HCT116 (cell line): ENCODE results near the gene MDFIC2. TPM values are rescaled to one million over a fixed set of nuclear protein-coding genes. Genes with fewer than 3 reads are reported as not detected.

Experiments used
- ATAC-seq: fragments of 200-7000 bp; cut with Tn5 transposase; 2 replicates; pipeline ENCODE4 v1.9.1; 2020; ENCODE audit warnings: mild to moderate bottlenecking, moderate library complexity
- BruUV-seq: library from RNA; stranded (reverse); fragments of 400-500 nt; replicated peaks from 2 replicates; lab custom pipeline; 2021; lab: Mats Ljungman, UMichigan
- CTCF ChIA-PET: fragments of 300-600 bp; sonication (Branson Sonifier 250); formaldehyde crosslinking; loops from one replicate; lab custom pipeline; 2021; ENCODE audit warnings: antibody characterized with exemption; lab: Charles Lee
- POLR2A ChIA-PET: fragments of 300-600, 350-600 bp; sonication (Branson Sonifier 250); formaldehyde crosslinking; loops from one replicate; lab custom pipeline; 2021; ENCODE audit warnings: antibody characterized with exemption; lab: Charles Lee
- RAD21 ChIA-PET, 2 experiments: fragments of 300-600 bp; sonication (Branson Sonifier 250); formaldehyde crosslinking; loops; one replicate each; lab custom pipeline; 2023; ENCODE audit warnings: low total read pairs in 2 of 2; ENCODE audit not compliant: uncharacterized antibody in 2 of 2, unreplicated experiment in 2 of 2, low non-redundant PET in 1 of 2; lab: Charles Lee
- DNase-seq: peaks from one replicate; pipeline ENCODE4 v3.0.0-alpha.2; 2010; ENCODE audit warnings: low read depth, low spot score
- H2AFZ ChIP-seq: fragments of 200-600 bp; shearing (Covaris generic), sonication (generic); 2 replicates; pipeline ENCODE4 v1.6.1; 2017; ENCODE audit warnings: low read depth, mixed run types, mixed read lengths, antibody characterized with exemption, low read length; ENCODE audit not compliant: poor library complexity, severe bottlenecking
- H3K27ac ChIP-seq: 2 replicates; pipeline ENCODE4 v1.5.1; 2012; ENCODE audit warnings: low read depth, low read length
- H3K27me3 ChIP-seq: fragments of 200-600 bp; sonication (generic); 2 replicates; pipeline ENCODE4 v1.6.1; 2016; ENCODE audit warnings: mixed run types, low read length, mixed read lengths; ENCODE audit not compliant: insufficient read depth
- H3K36me3 ChIP-seq, 2 experiments: fragments of 200-500 bp in 1 of 2; fragments of 200-600 bp in 1 of 2; sonication (Bioruptor generic) in 1 of 2; sonication (generic) in 1 of 2; 2 replicates each; pipeline versions ENCODE4 v1.5.1 to v1.6.1; 2014 to 2016; ENCODE audit warnings: low read length in 2 of 2, inconsistent platforms in 1 of 2, mixed read lengths in 1 of 2, mixed run types in 1 of 2; ENCODE audit not compliant: insufficient read depth in 2 of 2, control insufficient read depth in 1 of 2
- H3K4me1 ChIP-seq, 2 experiments: fragments of 200-600 bp in 1 of 2; sonication (generic) in 1 of 2; 2 replicates each; pipeline versions ENCODE4 v1.5.1 to v1.6.1; 2012 to 2017; ENCODE audit warnings: low read length in 2 of 2, inconsistent platforms in 1 of 2, mild to moderate bottlenecking in 1 of 2, mixed read lengths in 1 of 2, mixed run types in 1 of 2, moderate library complexity in 1 of 2; ENCODE audit not compliant: insufficient read depth in 2 of 2, control insufficient read depth in 1 of 2
- H3K4me2 ChIP-seq: fragments of 200-600 bp; sonication (generic); 2 replicates; pipeline ENCODE4 v1.6.1; 2017; ENCODE audit warnings: mixed run types, low read length, mixed read lengths
- H3K4me3 ChIP-seq, 2 experiments: fragments of 200-600 bp in 1 of 2; sonication (generic) in 1 of 2; replicated peaks in 1 of 2; 2 replicates each; pipeline ENCODE4 v1.5.1; 2011 to 2016; ENCODE audit warnings: low read length in 2 of 2, control low read depth in 1 of 2, low read depth in 1 of 2, mild to moderate bottlenecking in 1 of 2, mixed read lengths in 1 of 2, mixed run types in 1 of 2
- H3K79me2 ChIP-seq: fragments of 200-600 bp; sonication (generic); 2 replicates; pipeline ENCODE4 v1.6.1; 2017; ENCODE audit warnings: mild to moderate bottlenecking, mixed run types, low read length, moderate library complexity, mixed read lengths; ENCODE audit not compliant: insufficient read depth
- H3K9ac ChIP-seq: fragments of 200-600 bp; sonication (generic); 2 replicates; pipeline ENCODE4 v1.6.1; 2016; ENCODE audit warnings: low read length, mixed read lengths
- H3K9me2 ChIP-seq: fragments of 200-600 bp; sonication (generic), shearing (Covaris generic); 2 replicates; pipeline ENCODE4 v1.6.1; 2017; ENCODE audit warnings: mixed run types, mild to moderate bottlenecking, moderate library complexity; ENCODE audit not compliant: insufficient read depth
- H3K9me3 ChIP-seq, 2 experiments: fragments of 200-500 bp in 1 of 2; fragments of 200-600 bp in 1 of 2; sonication (Bioruptor generic) in 1 of 2; sonication (generic) in 1 of 2; 2 replicates each; pipeline ENCODE4 v1.6.1; 2014 to 2017; ENCODE audit warnings: low read length in 2 of 2, mixed read lengths in 2 of 2, inconsistent platforms in 1 of 2, low read depth in 1 of 2, mild to moderate bottlenecking in 1 of 2, mixed run types in 1 of 2, moderate library complexity in 1 of 2; ENCODE audit not compliant: control insufficient read depth in 1 of 2, insufficient read depth in 1 of 2
- H4K20me1 ChIP-seq: fragments of 200-600 bp; sonication (generic), shearing (Covaris generic); 2 replicates; pipeline ENCODE4 v1.6.1; 2017; ENCODE audit warnings: mixed run types, mild to moderate bottlenecking, moderate library complexity; ENCODE audit not compliant: insufficient read depth
- ATF3 ChIP-seq: IDR thresholded peaks from 2 replicates; pipeline ENCODE4 v1.6.1; 2012
- CBX3 ChIP-seq: IDR thresholded peaks from 2 replicates; pipeline ENCODE4 v1.6.1; 2012; ENCODE audit warnings: low read depth
- CTCF ChIP-seq, 3 experiments: fragments of 200-600 bp in 1 of 3; sonication (generic) in 1 of 3; IDR thresholded peaks in 2 of 3; conservative IDR thresholded peaks in 1 of 3; 2 replicates each; pipeline ENCODE4 v1.5.1; 2012 to 2017; ENCODE audit warnings: low read depth in 2 of 3, low read length in 2 of 3, antibody characterized with exemption in 1 of 3, borderline replicate concordance in 1 of 3, control low read depth in 1 of 3, mild to moderate bottlenecking in 1 of 3, mixed read lengths in 1 of 3, mixed run types in 1 of 3, moderate library complexity in 1 of 3; ENCODE audit not compliant: insufficient read depth in 1 of 3
- EGR1 ChIP-seq: IDR thresholded peaks from 2 replicates; pipeline ENCODE4 v1.6.1; 2012; ENCODE audit warnings: low read depth
- EZH2 ChIP-seq: fragments of 200-600 bp; sonication (generic); IDR thresholded peaks from 2 replicates; pipeline ENCODE4 v1.6.1; 2017; ENCODE audit warnings: antibody characterized with exemption, mixed run types
- EZH2phosphoT487 ChIP-seq: fragments of 200-600 bp; IDR thresholded peaks from 2 replicates; pipeline ENCODE4 v1.6.1; 2018; ENCODE audit warnings: antibody characterized with exemption, borderline replicate concordance
- FOSL1 ChIP-seq: IDR thresholded peaks from 2 replicates; pipeline ENCODE4 v1.6.1; 2012; ENCODE audit warnings: low read depth
- JUND ChIP-seq: IDR thresholded peaks from 2 replicates; pipeline ENCODE4 v1.6.1; 2012
- MAX ChIP-seq: IDR thresholded peaks from 2 replicates; pipeline ENCODE4 v1.6.1; 2012
- POLR2A ChIP-seq: IDR thresholded peaks from 2 replicates; pipeline ENCODE4 v1.7.0; 2011; ENCODE audit warnings: borderline replicate concordance; ENCODE audit not compliant: insufficient read depth, insufficient read length; ENCODE audit errors: extremely low read depth
- SIN3A ChIP-seq: IDR thresholded peaks from 2 replicates; pipeline ENCODE4 v1.6.1; 2012; ENCODE audit warnings: low read depth
- SP1 ChIP-seq: IDR thresholded peaks from 2 replicates; pipeline ENCODE4 v1.6.1; 2012; ENCODE audit warnings: low read depth
- SRF ChIP-seq: IDR thresholded peaks from 2 replicates; pipeline ENCODE4 v1.6.1; 2012; ENCODE audit warnings: low read depth
- TCF7L2 ChIP-seq: IDR thresholded peaks from 2 replicates; pipeline ENCODE4 v1.7.0; 2011; ENCODE audit warnings: borderline replicate concordance, inconsistent platforms; ENCODE audit not compliant: insufficient read depth, insufficient read length; ENCODE audit errors: extremely low read depth
- YY1 ChIP-seq: IDR thresholded peaks from 2 replicates; pipeline ENCODE4 v1.6.1; 2011; ENCODE audit warnings: low read length, low read depth, moderate library complexity, mild to moderate bottlenecking; ENCODE audit not compliant: insufficient replicate concordance; ENCODE audit errors: extremely low read depth
- ZFX ChIP-seq: fragments of 450-650 bp; IDR thresholded peaks from 2 replicates; pipeline ENCODE4 v1.6.1; 2017
- ZNF274 ChIP-seq: fragments of 200-500 bp; sonication (Bioruptor generic); IDR thresholded peaks from 2 replicates; pipeline ENCODE4 v1.6.1; 2014; ENCODE audit warnings: mild to moderate bottlenecking, low read depth, low read length, inconsistent platforms
- intact Hi-C: fragments of 100-400 bp; cut with micrococcal nuclease; formaldehyde crosslinking; loops from 2 replicates; pipeline ENCODE4 v1.10.0; 2022
- total RNA-seq: library from RNA; stranded (reverse); gene quantifications from one replicate; pipeline ENCODE4 v1.2.1, GENCODE V29; 2021; ENCODE audit not compliant: unreplicated experiment
- TF ChIP-seq, protein P1 (sequence below): IDR thresholded peaks from 2 replicates; pipeline ENCODE4 v1.6.1; 2011; ENCODE audit warnings: mild to moderate bottlenecking, low read length, moderate library complexity; ENCODE audit not compliant: insufficient replicate concordance; ENCODE audit errors: extremely low read depth

Gene MDFIC2
- total RNA-seq, 1 experiment from 2014 or later, result not detected

DNA sequence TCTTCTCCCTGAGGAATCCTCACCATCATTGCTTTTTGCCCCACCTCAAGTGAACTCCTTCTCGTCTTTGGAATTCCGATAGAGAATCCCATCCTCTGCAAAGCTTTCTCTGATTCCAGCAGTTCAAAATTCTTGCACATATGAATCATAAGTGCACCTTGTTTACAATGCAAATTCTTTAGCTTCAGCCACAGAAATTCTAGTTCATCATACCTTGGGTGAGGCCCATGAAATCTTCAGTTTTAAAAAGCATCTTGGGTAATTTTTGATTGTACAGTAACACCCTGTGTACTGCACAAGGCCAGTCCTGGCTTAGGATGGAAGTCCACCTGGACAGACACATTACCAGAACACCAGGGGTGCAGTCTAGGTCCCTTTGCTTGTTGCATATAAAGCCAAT lies 30.8 kb downstream of the MDFIC2 start:
- Histone ChIP-seq H3K79me2 (no peaks in the 10 kb centered on the region), H3K9me3 (peaks cover 0 to 17% of the 10 kb centered on the region in 2 experiments; a peak in 2 of 4 replicates), H4K20me1 (no peaks in the 10 kb centered on the region), H3K9ac (no peak overlapping the region), H3K36me3 (no peaks in the 10 kb centered on the region), H3K4me2 (no peak overlapping the region), H3K9me2 (no peaks in the 10 kb centered on the region), H3K27ac (no peak overlapping the region), H2AFZ (no peak overlapping the region), H3K4me3 (no peak overlapping the region), H3K4me1 (no peaks in the 10 kb centered on the region)
- POLR2A ChIA-PET, result no interaction called here
- CTCF ChIA-PET, result no interaction called here
- DNase-seq, result no peak
- RAD21 ChIA-PET, result no interaction called here
- intact Hi-C loops, result no loop called here
- ATAC-seq, result no peak
- TF ChIP-seq SRF (no peak), POLR2A (no peak), YY1 (no peak), CBX3 (no peak), ZNF274 (no peak)
- TF ChIP-seq, protein P1, sequence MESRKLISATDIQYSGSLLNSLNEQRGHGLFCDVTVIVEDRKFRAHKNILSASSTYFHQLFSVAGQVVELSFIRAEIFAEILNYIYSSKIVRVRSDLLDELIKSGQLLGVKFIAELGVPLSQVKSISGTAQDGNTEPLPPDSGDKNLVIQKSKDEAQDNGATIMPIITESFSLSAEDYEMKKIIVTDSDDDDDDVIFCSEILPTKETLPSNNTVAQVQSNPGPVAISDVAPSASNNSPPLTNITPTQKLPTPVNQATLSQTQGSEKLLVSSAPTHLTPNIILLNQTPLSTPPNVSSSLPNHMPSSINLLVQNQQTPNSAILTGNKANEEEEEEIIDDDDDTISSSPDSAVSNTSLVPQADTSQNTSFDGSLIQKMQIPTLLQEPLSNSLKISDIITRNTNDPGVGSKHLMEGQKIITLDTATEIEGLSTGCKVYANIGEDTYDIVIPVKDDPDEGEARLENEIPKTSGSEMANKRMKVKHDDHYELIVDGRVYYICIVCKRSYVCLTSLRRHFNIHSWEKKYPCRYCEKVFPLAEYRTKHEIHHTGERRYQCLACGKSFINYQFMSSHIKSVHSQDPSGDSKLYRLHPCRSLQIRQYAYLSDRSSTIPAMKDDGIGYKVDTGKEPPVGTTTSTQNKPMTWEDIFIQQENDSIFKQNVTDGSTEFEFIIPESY, result no peak
- TF ChIP-seq, all 23 proteins: peak for 0
- BruUV-seq, result no TSS peak
- H3K27me3 ChIP-seq, result no peaks in the 10 kb centered on the region

DNA sequence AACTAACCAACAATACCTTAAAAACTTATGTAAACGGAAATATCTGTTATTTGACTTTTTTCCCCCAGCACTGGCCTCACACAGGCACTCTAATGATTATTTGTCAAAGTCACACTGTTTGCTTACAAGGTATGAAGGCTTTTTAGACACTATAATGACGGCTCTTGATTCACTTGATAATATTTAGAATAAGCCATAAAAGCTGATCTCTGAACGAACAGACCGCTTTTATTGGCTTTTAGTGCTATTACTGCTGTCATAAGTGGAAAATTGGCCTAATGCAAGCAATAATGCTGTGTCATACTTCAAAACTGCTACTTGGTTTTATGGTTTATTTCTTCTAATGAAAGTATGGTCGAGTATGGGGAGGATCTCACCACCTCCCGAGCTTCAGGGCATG lies 35.1 kb downstream of the MDFIC2 start:
- no peaks in the 10 kb centered on the region; the same call in 1 of the 2 replicates for H4K20me1 ChIP-seq
- H3K9me2 ChIP-seq, result no peaks in the 10 kb centered on the region
- no peak overlapping the region for H3K4me2 ChIP-seq
- H3K27me3 ChIP-seq, result no peaks in the 10 kb centered on the region
- no peak overlapping the region for H3K4me3 ChIP-seq
- CTCF ChIA-PET, result no interaction called here
- no peak overlapping the region for H3K27ac ChIP-seq
- no peaks in the 10 kb centered on the region for H3K79me2 ChIP-seq
- ATAC-seq, result no peak
- POLR2A ChIA-PET, result no interaction called here
- no peaks in the 10 kb centered on the region for H3K4me1 ChIP-seq
- RAD21 ChIA-PET, result no interaction called here
- H3K9ac ChIP-seq, result no peak overlapping the region
- peaks cover 0 to 8% of the 10 kb centered on the region in 2 experiments; a peak in 2 of 4 replicates for H3K9me3 ChIP-seq
- BruUV-seq, result no TSS peak
- no peak for DNase-seq
- no peak overlapping the region for H2AFZ ChIP-seq
- intact Hi-C loops, result no loop called here
- no peaks in the 10 kb centered on the region for H3K36me3 ChIP-seq
- no peak for TF ChIP-seq EZH2
- TF ChIP-seq EGR1, result no peak
- TF ChIP-seq FOSL1, result no peak
- TF ChIP-seq EZH2phosphoT487, result no peak
- no peak for TF ChIP-seq TCF7L2
- TF ChIP-seq CTCF (IDR thresholded peaks at IDR 0.05 in 2 of 3, conservative IDR thresholded peaks at IDR 0.05 in 1 of 3; ENCODE audit: borderline replicate concordance in 1 of 3, insufficient read depth in 1 of 3, low read depth in 2 of 3, low read length in 2 of 3), result no peak
- TF ChIP-seq MAX, result no peak
- TF ChIP-seq CBX3, result no peak
- TF ChIP-seq JUND, result no peak
- TF ChIP-seq ATF3, result no peak
- no peak for TF ChIP-seq SIN3A
- no peak for TF ChIP-seq ZFX
- no peak for TF ChIP-seq SP1
